H1 (cell line): ENCODE results near the gene LRRK1. TPM values are rescaled to one million over a fixed set of nuclear protein-coding genes. Genes with fewer than 3 reads are reported as not detected.
A peak's percentile ranks its signal among the peaks of the same experiment; 100 is the strongest.

Source experiments
- CTCF ChIA-PET: fragments of 300-600 bp; sonication (Branson Sonifier 250); formaldehyde crosslinking; loops from one replicate; lab custom pipeline; 2021; ENCODE audit not compliant: partially characterized antibody; lab: Charles Lee
- POLR2A ChIA-PET: fragments of 300-600 bp; sonication (Branson Sonifier 250); formaldehyde crosslinking; loops from one replicate; lab custom pipeline; 2021; ENCODE audit warnings: inconsistent platforms; ENCODE audit not compliant: partially characterized antibody; lab: Charles Lee
- DNase-seq, 2 experiments: peaks; one replicate each; pipeline versions ENCODE4 v3.0.0 to v3.0.0-alpha.2; 2010 to 2022; ENCODE audit warnings: low spot score in 2 of 2, low read depth in 1 of 2, mixed read lengths in 1 of 2
- FAIRE-seq: peaks from 2 replicates; lab custom pipeline; 2011; peaks lifted over from hg19 to GRCh38; lab: Jason Lieb, UNC
- H2AFZ ChIP-seq: 2 replicates; pipeline ENCODE4 v1.8.1; 2012; ENCODE audit warnings: low read length, inconsistent platforms
- H2AK5ac ChIP-seq: 2 replicates; pipeline ENCODE4 v1.6.1; 2013; ENCODE audit warnings: low read depth, low read length
- H2BK120ac ChIP-seq: replicated peaks from 2 replicates; pipeline ENCODE3; 2013; ENCODE audit warnings: low read depth, low read length, inconsistent platforms
- H2BK12ac ChIP-seq: 2 replicates; pipeline ENCODE4 v1.6.1; 2013; ENCODE audit warnings: low read depth, low read length
- H2BK15ac ChIP-seq: 2 replicates; pipeline ENCODE4 v1.6.1; 2013; ENCODE audit warnings: low read length
- H2BK20ac ChIP-seq: 2 replicates; pipeline ENCODE4 v1.6.1; 2013; ENCODE audit warnings: low read length
- H2BK5ac ChIP-seq: 2 replicates; pipeline ENCODE4 v1.6.1; 2013; ENCODE audit warnings: low read depth, low read length
- H3K14ac ChIP-seq: 2 replicates; pipeline ENCODE4 v1.6.1; 2013; ENCODE audit warnings: inconsistent platforms; ENCODE audit not compliant: insufficient read length
- H3K18ac ChIP-seq: 2 replicates; pipeline ENCODE4 v1.6.1; 2013; ENCODE audit warnings: low read length; ENCODE audit errors: extremely low read depth
- H3K23ac ChIP-seq: 2 replicates; pipeline ENCODE4 v1.6.1; 2013; ENCODE audit warnings: inconsistent platforms; ENCODE audit not compliant: insufficient read length
- H3K23me2 ChIP-seq: 2 replicates; pipeline ENCODE4 v1.6.1; 2013; ENCODE audit warnings: low read depth, low read length
- H3K27ac ChIP-seq: 2 replicates; pipeline ENCODE4 v1.6.1; 2011; ENCODE audit warnings: low read depth, low read length, inconsistent platforms
- H3K27me3 ChIP-seq, 4 experiments: replicated peaks in 1 of 4; 1 replicate in 1 of 4; 2 replicates in 3 of 4; pipeline versions ENCODE4 v1.6.1 to v1.8.1; 2011 to 2013; ENCODE audit warnings: low read length in 3 of 4, mild to moderate bottlenecking in 3 of 4, inconsistent platforms in 2 of 4, mixed read lengths in 2 of 4, moderate library complexity in 1 of 4; ENCODE audit not compliant: control insufficient read depth in 3 of 4, insufficient read depth in 3 of 4; ENCODE audit errors: extremely low read depth in 1 of 4
- H3K36me3 ChIP-seq, 4 experiments: 2 replicates each; pipeline versions ENCODE4 v1.6.1 to v1.8.1; 2011 to 2013; ENCODE audit warnings: mild to moderate bottlenecking in 4 of 4, low read length in 3 of 4, moderate library complexity in 2 of 4, control low read depth in 1 of 4, inconsistent platforms in 1 of 4; ENCODE audit not compliant: insufficient read depth in 4 of 4, control insufficient read depth in 2 of 4
- H3K4ac ChIP-seq: replicated peaks from 2 replicates; pipeline ENCODE3; 2013; ENCODE audit warnings: low read length, low read depth, mixed read lengths, inconsistent platforms; ENCODE audit not compliant: insufficient read length
- H3K4me1 ChIP-seq, 4 experiments: replicated peaks in 1 of 4; 1 replicate in 1 of 4; 2 replicates in 3 of 4; pipeline versions ENCODE4 v1.6.1 to v1.8.1; 2011 to 2013; ENCODE audit warnings: low read length in 3 of 4, inconsistent platforms in 2 of 4, mixed read lengths in 1 of 4; ENCODE audit not compliant: insufficient read depth in 4 of 4, control insufficient read depth in 3 of 4
- H3K4me2 ChIP-seq, 2 experiments: 2 replicates each; pipeline versions ENCODE4 v1.6.1 to v1.8.1; 2011 to 2013; ENCODE audit warnings: low read depth in 2 of 2, low read length in 2 of 2, control low read depth in 1 of 2, inconsistent platforms in 1 of 2, mild to moderate bottlenecking in 1 of 2; ENCODE audit not compliant: insufficient read depth in 1 of 2
- H3K4me3 ChIP-seq, 4 experiments: fragments of 200-600, 300-600 bp in 1 of 4; sonication (generic), shearing (Covaris generic), sonication (Bioruptor Twin) in 1 of 4; 2 replicates each; pipeline versions ENCODE4 v1.5.1 to v1.8.1; 2011 to 2016; ENCODE audit warnings: low read length in 4 of 4, low read depth in 3 of 4, control low read depth in 2 of 4, inconsistent platforms in 2 of 4, mild to moderate bottlenecking in 2 of 4, mixed read lengths in 1 of 4, moderate library complexity in 1 of 4; ENCODE audit not compliant: insufficient read depth in 2 of 4; ENCODE audit errors: extremely low read depth in 1 of 4
- H3K56ac ChIP-seq: replicated peaks from 2 replicates; pipeline ENCODE3; 2013; ENCODE audit warnings: low read depth, mild to moderate bottlenecking, mixed read lengths, low read length, inconsistent platforms; ENCODE audit not compliant: insufficient read length
- H3K79me1 ChIP-seq: 2 replicates; pipeline ENCODE4 v1.6.1; 2013; ENCODE audit warnings: low read depth, low read length, control low read depth
- H3K79me2 ChIP-seq, 2 experiments: 2 replicates each; pipeline versions ENCODE4 v1.6.1 to v1.8.1; 2012 to 2013; ENCODE audit warnings: low read length in 2 of 2, mild to moderate bottlenecking in 2 of 2, inconsistent platforms in 1 of 2; ENCODE audit not compliant: insufficient read depth in 2 of 2, control insufficient read depth in 1 of 2
- H3K9ac ChIP-seq, 4 experiments: replicated peaks in 1 of 4; 1 replicate in 1 of 4; 2 replicates in 3 of 4; pipeline versions ENCODE4 v1.6.1 to v1.8.1; 2011 to 2013; ENCODE audit warnings: low read depth in 3 of 4, low read length in 3 of 4, control low read depth in 2 of 4, mild to moderate bottlenecking in 2 of 4, moderate library complexity in 2 of 4, inconsistent platforms in 1 of 4; ENCODE audit errors: extremely low read depth in 1 of 4
- H3K9me3 ChIP-seq, 2 experiments: 2 replicates each; pipeline versions ENCODE4 v1.6.1 to v1.8.1; 2012 to 2013; ENCODE audit warnings: mild to moderate bottlenecking in 2 of 2, moderate library complexity in 2 of 2, control low read depth in 1 of 2, inconsistent platforms in 1 of 2, low read depth in 1 of 2, low read length in 1 of 2, mixed read lengths in 1 of 2; ENCODE audit not compliant: insufficient read depth in 2 of 2
- H4K20me1 ChIP-seq, 2 experiments: replicated peaks in 1 of 2; 2 replicates each; pipeline versions ENCODE3 to v1.8.1; 2011 to 2013; ENCODE audit warnings: inconsistent platforms in 2 of 2, low read length in 2 of 2, mild to moderate bottlenecking in 1 of 2; ENCODE audit not compliant: insufficient read depth in 2 of 2, control insufficient read depth in 1 of 2
- H4K5ac ChIP-seq: 2 replicates; pipeline ENCODE4 v1.6.1; 2013; ENCODE audit warnings: low read length, low read depth, mixed read lengths, inconsistent platforms; ENCODE audit not compliant: insufficient read length
- H4K8ac ChIP-seq: 2 replicates; pipeline ENCODE4 v1.8.0; 2013; ENCODE audit warnings: mild to moderate bottlenecking, moderate library complexity, low read length, inconsistent platforms; ENCODE audit not compliant: insufficient read depth; ENCODE audit errors: extremely low read depth
- H4K91ac ChIP-seq: replicated peaks from 2 replicates; pipeline ENCODE3; 2013; ENCODE audit warnings: low read length, mixed read lengths, inconsistent platforms; ENCODE audit not compliant: insufficient read length
- CREB1 ChIP-seq: IDR thresholded peaks from 2 replicates; pipeline ENCODE4 v1.6.1; 2012; ENCODE audit warnings: inconsistent platforms
- EP300 ChIP-seq, 2 experiments: IDR thresholded peaks; 1 replicate in 1 of 2; 2 replicates in 1 of 2; pipeline ENCODE4 v1.6.1; 2011 to 2012; ENCODE audit warnings: low read depth in 2 of 2, low read length in 2 of 2, mild to moderate bottlenecking in 2 of 2, borderline replicate concordance in 1 of 2, inconsistent platforms in 1 of 2, moderate library complexity in 1 of 2
- JUN ChIP-seq: IDR thresholded peaks from 2 replicates; pipeline ENCODE4 v1.6.1; 2011; ENCODE audit warnings: low read depth, mild to moderate bottlenecking, improper control_type of control experiment, low read length
- NANOG ChIP-seq: IDR thresholded peaks from 2 replicates; pipeline ENCODE4 v1.6.1; 2011; ENCODE audit warnings: low read length, low read depth, mild to moderate bottlenecking, inconsistent platforms; ENCODE audit not compliant: insufficient read depth, poor library complexity, severe bottlenecking
- POLR2AphosphoS5 ChIP-seq: IDR thresholded peaks from 2 replicates; pipeline ENCODE4 v1.6.1; 2011; ENCODE audit warnings: low read depth, low read length
- POU5F1 ChIP-seq: IDR thresholded peaks from 2 replicates; pipeline ENCODE4 v1.6.1; 2011; ENCODE audit warnings: low read depth, mild to moderate bottlenecking, low read length, moderate library complexity
- RAD21 ChIP-seq, 2 experiments: IDR thresholded peaks in 1 of 2; conservative IDR thresholded peaks in 1 of 2; 2 replicates each; pipeline ENCODE4 v1.6.1; 2011; ENCODE audit warnings: low read depth in 2 of 2, low read length in 2 of 2, improper control_type of control experiment in 1 of 2, inconsistent platforms in 1 of 2, mild to moderate bottlenecking in 1 of 2, moderate library complexity in 1 of 2
- SIX5 ChIP-seq: IDR thresholded peaks from 2 replicates; pipeline ENCODE4 v1.6.1; 2011; ENCODE audit warnings: mild to moderate bottlenecking, low read depth, low read length
- TAF7 ChIP-seq: optimal IDR thresholded peaks from 2 replicates; pipeline ENCODE3; 2011; ENCODE audit warnings: low read depth, mild to moderate bottlenecking, inconsistent platforms, low read length, moderate library complexity, borderline replicate concordance
- WGBS, 2 experiments: shearing (Covaris generic) in 1 of 2; methylation state at CpG; one replicate each; pipeline versions ENCODE4 v1.1.6 to v1.1.7; 2013 to 2015; ENCODE audit warnings: low lambda C conversion rate in 2 of 2, mixed read lengths in 2 of 2, inconsistent platforms in 1 of 2, low coverage in 1 of 2, missing lambda C conversion rate in 1 of 2; ENCODE audit not compliant: insufficient replicate concordance in 2 of 2, insufficient coverage in 1 of 2, insufficient read length in 1 of 2; ENCODE audit errors: extremely low coverage in 1 of 2, missing lambda C conversion rate in 1 of 2; 5-methylcytosine and 5-hydroxymethylcytosine counted together
- polyA plus RNA-seq, 7 experiments: library from polyadenylated mRNA; depleted of rRNA in 3 of 7; stranded (reverse) in 5 of 7; unstranded in 2 of 7; fragments of >200 nt in 5 of 7; fragments of 200-250 nt in 2 of 7; gene quantifications; 1 replicate in 5 of 7; 2 replicates in 1 of 7; 4 replicates in 1 of 7; pipeline versions ENCODE4 v1.2.1 to v1.2.3, GENCODE V29; 2011 to 2013; ENCODE audit warnings: missing spikeins in 2 of 7, mixed read lengths in 2 of 7
- total RNA-seq: library from RNA; stranded (reverse); fragmentation: NEBNext Ultra II Directional; extraction: Animal tissue kit (Norgen Biotek cat#: 25700); gene quantifications from 2 replicates; pipeline ENCODE4 v1.2.1, GENCODE V29; 2021

LRRK1 gene
- total and polyA plus RNA-seq, 2 of the 8 experiments (the other 6 are each of a cell fraction or from before 2014, with no cell fraction given), result 1.2 to 3.6 TPM

GRCh38 chr15:100909989-100910955 lies 8.9 kb upstream of the LRRK1 start:
- Histone ChIP-seq H2AK5ac (no peak overlapping the region), H2BK15ac (no peak overlapping the region), H2AFZ (no peak overlapping the region), H3K14ac (no peak overlapping the region), H3K9me3 (no peaks in the 10 kb centered on the region), H3K79me2 (no peaks in the 10 kb centered on the region), H4K8ac (no peak overlapping the region), H2BK120ac (no peak overlapping the region), H3K4me1 (no peaks in the 10 kb centered on the region; a peak in 2 of 7 replicates), H2BK12ac (no peak overlapping the region), H3K27me3 (no peaks in the 10 kb centered on the region; a peak in 2 of 7 replicates), H3K23me2 (no peaks in the 10 kb centered on the region), H3K79me1 (no peaks in the 10 kb centered on the region), H3K4ac (no peak overlapping the region), H2BK5ac (no peak overlapping the region), H3K56ac (no peak overlapping the region), H3K36me3 (no peaks in the 10 kb centered on the region), H4K20me1 (no peaks in the 10 kb centered on the region), H4K5ac (no peak overlapping the region), H4K91ac (no peak overlapping the region), H3K4me3 (no peak overlapping the region), H3K4me2 (no peak overlapping the region), H2BK20ac (no peak overlapping the region), H3K18ac (no peak overlapping the region), H3K9ac (no peak overlapping the region), H3K23ac (no peak overlapping the region), H3K27ac (0 out of 2 replicates have a peak overlapping the region, but pooled peaks have one; percentile 31)
- POLR2A ChIA-PET, result no interaction called here
- FAIRE-seq (no peak), DNase-seq (no peak)
- WGBS, 2 experiments, result 79% methylated on average over 12 of the region's 12 CpGs; no CpG with 5 or more reads in 1 of the 2 experiments
- CTCF ChIA-PET, result interaction anchor here (0.6 to 3.5 kb wide), 17 partner anchors 8 to 292 kb away, joined by 3 to 30 read pairs (median 3); partner anchors contain the start of genes ALDH1A3 and LRRK1
- no peak for TF ChIP-seq CREB1
- TF ChIP-seq POLR2AphosphoS5, result no peak
- TF ChIP-seq JUN, result no peak
- TF ChIP-seq SIX5, result no peak
- TF ChIP-seq TAF7, result no peak
- peak in 1 of 2 experiments; percentile 31; a peak in 2 of 4 replicates for TF ChIP-seq RAD21 (IDR thresholded peaks at IDR 0.05 in 1 of 2, conservative IDR thresholded peaks at IDR 0.05 in 1 of 2; ENCODE audit: low read depth in 2 of 2, low read length in 2 of 2)
- no peak for TF ChIP-seq POU5F1
- TF ChIP-seq NANOG, result no peak
- no peak for TF ChIP-seq EP300 (IDR thresholded peaks at IDR 0.05; ENCODE audit: borderline replicate concordance in 1 of 2, low read depth in 2 of 2, low read length in 2 of 2)
